PC-9 (cell line): ENCODE measurements around the gene CLDN34. TPM values are rescaled to one million over a fixed set of nuclear protein-coding genes. Genes with fewer than 3 reads are reported as not detected.

Experiments
- BruUV-seq: library from RNA; stranded (reverse); fragments of 400-500 nt; replicated peaks from 2 replicates; lab custom pipeline; 2021; lab: Mats Ljungman, UMichigan
- CTCF ChIA-PET: fragments of 300-600 bp; sonication (Branson Sonifier 250); formaldehyde crosslinking; loops from one replicate; lab custom pipeline; 2022; ENCODE audit warnings: antibody characterized with exemption; lab: Charles Lee
- POLR2A ChIA-PET: fragments of 300-600 bp; sonication (Branson Sonifier 250); formaldehyde crosslinking; loops from one replicate; lab custom pipeline; 2022; ENCODE audit warnings: antibody characterized with exemption; ENCODE audit not compliant: unreplicated experiment; lab: Charles Lee
- DNase-seq, 2 experiments: peaks; one replicate each; pipeline versions ENCODE4 v3.0.0 to v3.0.0-alpha.2; 2015 to 2022; ENCODE audit warnings: mixed read lengths in 1 of 2
- H2AFZ ChIP-seq: fragments of 200-600 bp; sonication (generic); 2 replicates; pipeline ENCODE4 v1.8.1; 2017; ENCODE audit warnings: antibody characterized with exemption
- H3F3A ChIP-seq: fragments of 200-600 bp; sonication (generic); 2 replicates; pipeline ENCODE4 v1.8.1; 2017; ENCODE audit warnings: antibody characterized with exemption, mild to moderate bottlenecking, low read depth; ENCODE audit not compliant: insufficient read depth
- H3K27ac ChIP-seq: fragments of 200-600 bp; sonication (generic); 2 replicates; pipeline ENCODE4 v1.6.1; 2016; ENCODE audit warnings: mixed run types
- H3K27me3 ChIP-seq: fragments of 200-600 bp; sonication (generic); 2 replicates; pipeline ENCODE4 v1.6.1; 2016; ENCODE audit warnings: low read depth, mixed run types; ENCODE audit not compliant: insufficient read depth
- H3K36me3 ChIP-seq: fragments of 200-600 bp; sonication (generic); 2 replicates; pipeline ENCODE4 v1.6.1; 2016; ENCODE audit warnings: low read depth, mixed run types
- H3K4me1 ChIP-seq: fragments of 200-600 bp; sonication (generic); replicated peaks from 2 replicates; pipeline ENCODE4 v1.6.1; 2016; ENCODE audit warnings: mixed run types; ENCODE audit not compliant: insufficient read depth
- H3K4me2 ChIP-seq: fragments of 200-600 bp; sonication (generic); 2 replicates; pipeline ENCODE4 v1.6.1; 2017; ENCODE audit warnings: mixed run types
- H3K4me3 ChIP-seq: fragments of 200-600 bp; sonication (generic); 2 replicates; pipeline ENCODE4 v1.6.1; 2016; ENCODE audit warnings: mixed run types
- H3K79me2 ChIP-seq: fragments of 200-600 bp; sonication (generic); 2 replicates; pipeline ENCODE4 v1.6.1; 2017; ENCODE audit warnings: low read depth, mixed run types
- H3K9me2 ChIP-seq: fragments of 200-600 bp; sonication (generic); 2 replicates; pipeline ENCODE4 v1.8.1; 2017; ENCODE audit warnings: mild to moderate bottlenecking; ENCODE audit not compliant: insufficient read depth
- H3K9me3 ChIP-seq: fragments of 200-600 bp; sonication (generic); 2 replicates; pipeline ENCODE4 v1.8.1; 2016; ENCODE audit warnings: low read depth; ENCODE audit not compliant: insufficient read depth
- H4K20me1 ChIP-seq: fragments of 200-600 bp; sonication (generic); 2 replicates; pipeline ENCODE4 v1.8.1; 2017; ENCODE audit not compliant: insufficient read depth
- CTCF ChIP-seq: fragments of 200-600 bp; sonication (generic); conservative IDR thresholded peaks from 2 replicates; pipeline ENCODE4 v1.6.1; 2017; ENCODE audit warnings: mixed run types, antibody characterized with exemption, mild to moderate bottlenecking, moderate library complexity
- EZH2 ChIP-seq: fragments of 200-600 bp; sonication (generic); IDR thresholded peaks from 2 replicates; pipeline ENCODE4 v1.8.0; 2017; ENCODE audit warnings: antibody characterized with exemption, low read depth
- intact Hi-C: fragments of 100-400 bp; cut with micrococcal nuclease; formaldehyde crosslinking; loops from one replicate; pipeline ENCODE4 v1.10.0; 2022; ENCODE audit not compliant: unreplicated experiment
- total RNA-seq: library from RNA; stranded (reverse); gene quantifications from 2 replicates; pipeline ENCODE4 v1.2.3, GENCODE V29; 2021

Gene CLDN34
- total RNA-seq, 1 experiment from 2014 or later: not detected

GRCh38 chrX:10014462-10015354 is 47.5 kb downstream of the CLDN34 start:
- ChIA-PET CTCF (interaction anchor here (0.6 kb wide), 1 partner anchor 1196 kb away, joined by 10 read pairs; no protein-coding TSS in a partner anchor), POLR2A (no interaction called here)
- peaks cover 29% of the 10 kb centered on the region for H3F3A ChIP-seq
- H3K4me1 ChIP-seq: peaks cover 46% of the 10 kb centered on the region
- DNase-seq: peak; percentile 63 to 92
- no peaks in the 10 kb centered on the region for H3K9me3 ChIP-seq
- H2AFZ ChIP-seq: peak overlapping the region; percentile 91
- peak overlapping the region; percentile 90 for H3K4me2 ChIP-seq
- no peak for TF ChIP-seq CTCF
- no peak for TF ChIP-seq EZH2
- no peaks in the 10 kb centered on the region for H4K20me1 ChIP-seq
- 0 out of 2 replicates have a peak, but pooled peaks cover 3% of the 10 kb centered on the region for H3K36me3 ChIP-seq
- H3K4me3 ChIP-seq: peak overlapping the region; percentile 69
- H3K27me3 ChIP-seq: no peaks in the 10 kb centered on the region
- TSS peak; percentile 67 for BruUV-seq
- H3K9me2 ChIP-seq: no peaks in the 10 kb centered on the region
- H3K27ac ChIP-seq: peak overlapping the region; percentile 72
- H3K79me2 ChIP-seq: peaks cover 41% of the 10 kb centered on the region
- intact Hi-C loops: loop anchor here (2.0 kb wide), 1 partner anchor 48 kb away; no protein-coding TSS in a partner anchor

- no peaks in the 10 kb centered on the region for H4K20me1 ChIP-seq
- no peak for TF ChIP-seq CTCF
- no peak for TF ChIP-seq EZH2
- H3K4me3 ChIP-seq: peak overlapping the region; percentile 73; the same call in 1 of the 2 replicates
- H3K4me1 ChIP-seq: peaks cover 40% of the 10 kb centered on the region
- no TSS peak for BruUV-seq
- H3K4me2 ChIP-seq: no peak overlapping the region
- H3K9me3 ChIP-seq: no peaks in the 10 kb centered on the region
- peaks cover 46% of the 10 kb centered on the region for H3K79me2 ChIP-seq
- POLR2A ChIA-PET: no interaction called here
- no peak overlapping the region for H3K27ac ChIP-seq
- no peaks in the 10 kb centered on the region for H3K9me2 ChIP-seq
- CTCF ChIA-PET: no interaction called here
- H3K36me3 ChIP-seq: 0 out of 2 replicates have a peak, but pooled peaks cover 6% of the 10 kb centered on the region
- intact Hi-C loops: loop anchor here (2.0 kb wide), 1 partner anchor 47 kb away; no protein-coding TSS in a partner anchor
- no peak overlapping the region for H2AFZ ChIP-seq
- H3F3A ChIP-seq: peaks cover 29% of the 10 kb centered on the region
- H3K27me3 ChIP-seq: no peaks in the 10 kb centered on the region
- no peak for DNase-seq
Measured at GRCh38 chrX:10015355-10015722, 48.2 kb downstream of the CLDN34 start.

- H2AFZ ChIP-seq: peak overlapping the region; percentile 17; the same call in 1 of the 2 replicates
Measured at GRCh38 chrX:10015723-10016518, 48.8 kb downstream of the CLDN34 start.

More at GRCh38 chrX:10015723-10016518, 48.8 kb downstream of the CLDN34 start:
- 0 out of 2 replicates have a peak, but pooled peaks cover 6% of the 10 kb centered on the region for H3K36me3 ChIP-seq
- H3K27me3 ChIP-seq: no peaks in the 10 kb centered on the region
- H3K9me3 ChIP-seq: no peaks in the 10 kb centered on the region
- peaks cover 52% of the 10 kb centered on the region for H3K79me2 ChIP-seq
- H3K4me2 ChIP-seq: peak overlapping the region; percentile 94
- peak in 1 of 2 experiments; percentile 25 for DNase-seq
- no peak for TF ChIP-seq EZH2
- peaks cover 35% of the 10 kb centered on the region for H3K4me1 ChIP-seq
- POLR2A ChIA-PET: no interaction called here
- CTCF ChIA-PET: no interaction called here
- no TSS peak for BruUV-seq
- no peaks in the 10 kb centered on the region for H4K20me1 ChIP-seq
- H3K4me3 ChIP-seq: peak overlapping the region; percentile 73
- peaks cover 24% of the 10 kb centered on the region for H3F3A ChIP-seq
- intact Hi-C loops: loop anchor here (2.0 kb wide), 1 partner anchor 47 kb away; no protein-coding TSS in a partner anchor
- H3K9me2 ChIP-seq: no peaks in the 10 kb centered on the region
- peak overlapping the region; percentile 68 for H3K27ac ChIP-seq
